ENCODE results near the gene PAFAH1B2. TPM values are rescaled to one million over a fixed set of nuclear protein-coding genes. Genes with fewer than 3 reads are reported as not detected.

Gene PAFAH1B2
- polyA plus RNA-seq, 1 experiment = 51.2 TPM

GRCh38 chr11:117198613-117199012 lies 54.5 kb downstream of the PAFAH1B2 start:
- ChIA-PET CTCF (interaction anchor here (0.8 to 3.1 kb wide), 4 partner anchors 13 to 28 kb away, joined by 3 to 20 read pairs (median 3); no protein-coding TSS in a partner anchor), POLR2A (no interaction called here)
- Histone ChIP-seq H3K4me3 (ENCODE audit: low read depth, low read length) (peak overlapping the region; percentile 63), H3K36me3 (ENCODE audit: control insufficient read depth, insufficient read depth, low read length) (peaks cover 20% of the 10 kb centered on the region), H3K27me3 (ENCODE audit: control insufficient read depth, insufficient read depth, low read length) (no peaks in the 10 kb centered on the region)
- TF ChIP-seq CTCF (IDR thresholded peaks at IDR 0.05; ENCODE audit: insufficient read depth, low read depth, low read length) = no peak
- no peak for DNase-seq (ENCODE audit: low read depth)

DNA sequence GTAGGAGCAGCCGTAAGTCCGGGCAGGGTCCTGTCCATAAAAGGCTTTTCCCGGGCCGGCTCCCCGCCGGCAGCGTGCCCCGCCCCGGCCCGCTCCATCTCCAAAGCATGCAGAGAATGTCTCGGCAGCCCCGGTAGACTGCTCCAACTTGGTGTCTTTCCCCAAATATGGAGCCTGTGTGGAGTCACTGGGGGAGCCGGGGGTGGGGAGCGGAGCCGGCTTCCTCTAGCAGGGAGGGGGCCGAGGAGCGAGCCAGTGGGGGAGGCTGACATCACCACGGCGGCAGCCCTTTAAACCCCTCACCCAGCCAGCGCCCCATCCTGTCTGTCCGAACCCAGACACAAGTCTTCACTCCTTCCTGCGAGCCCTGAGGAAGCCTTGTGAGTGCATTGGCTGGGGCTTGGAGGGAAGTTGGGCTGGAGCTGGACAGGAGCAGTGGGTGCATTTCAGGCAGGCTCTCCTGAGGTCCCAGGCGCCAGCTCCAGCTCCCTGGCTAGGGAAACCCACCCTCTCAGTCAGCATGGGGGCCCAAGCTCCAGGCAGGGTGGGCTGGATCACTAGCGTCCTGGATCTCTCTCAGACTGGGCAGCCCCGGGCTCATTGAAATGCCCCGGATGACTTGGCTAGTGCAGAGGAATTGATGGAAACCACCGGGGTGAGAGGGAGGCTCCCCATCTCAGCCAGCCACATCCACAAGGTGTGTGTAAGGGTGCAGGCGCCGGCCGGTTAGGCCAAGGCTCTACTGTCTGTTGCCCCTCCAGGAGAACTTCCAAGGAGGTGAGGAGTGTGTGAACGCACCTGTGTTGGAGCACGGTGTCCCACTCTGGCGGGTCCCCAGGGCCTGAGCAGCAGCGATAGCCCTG lies 55.2 kb downstream of the PAFAH1B2 start, which contains the start of gene TAGLN:
Gene TAGLN (plus strand): TSS at position 318 of the 863 bp plus-strand sequence. CDS start 3,644 bp downstream, outside the sequence.
- ChIA-PET POLR2A (interaction anchor here (0.5 kb wide), 1 partner anchor 37 kb away, joined by 4 read pairs; no protein-coding TSS in a partner anchor), CTCF (interaction anchor here (0.8 to 3.1 kb wide), 4 partner anchors 12 to 28 kb away, joined by 3 to 20 read pairs (median 3); no protein-coding TSS in a partner anchor)
- H3K4me3 ChIP-seq (ENCODE audit: low read depth, low read length) = peak within 1 kb of the TSS; percentile 63
- H3K36me3 ChIP-seq (ENCODE audit: control insufficient read depth, insufficient read depth, low read length) = peaks cover 26% of the 10 kb centered on the region
- peak; percentile 86 for DNase-seq (ENCODE audit: low read depth)
- H3K27me3 ChIP-seq (ENCODE audit: control insufficient read depth, insufficient read depth, low read length) = no peaks in the 10 kb centered on the region
- TF ChIP-seq CTCF (IDR thresholded peaks at IDR 0.05; ENCODE audit: insufficient read depth, low read depth, low read length) = no peak

GRCh38 chr11:117199916-117200812 lies 56.1 kb downstream of the PAFAH1B2 start:
- no peak for TF ChIP-seq CTCF (IDR thresholded peaks at IDR 0.05; ENCODE audit: insufficient read depth, low read depth, low read length)
- H3K36me3 ChIP-seq (ENCODE audit: control insufficient read depth, insufficient read depth, low read length) = peaks cover 30% of the 10 kb centered on the region
- no peak for DNase-seq (ENCODE audit: low read depth)
- ChIA-PET POLR2A (interaction anchor here (0.5 kb wide), 1 partner anchor 36 kb away, joined by 4 read pairs; no protein-coding TSS in a partner anchor), CTCF (no interaction called here)
- peak overlapping the region; percentile 63 for H3K4me3 ChIP-seq (ENCODE audit: low read depth, low read length)
- H3K27me3 ChIP-seq (ENCODE audit: control insufficient read depth, insufficient read depth, low read length) = no peaks in the 10 kb centered on the region

GRCh38 chr11:117200813-117201657 lies 56.9 kb downstream of the PAFAH1B2 start:
- no peak for DNase-seq (ENCODE audit: low read depth)
- CTCF ChIA-PET = interaction anchor here (1.0 to 1.7 kb wide), 2 partner anchors 20 to 25 kb away, joined by 4 to 5 read pairs; no protein-coding TSS in a partner anchor
- H3K4me3 ChIP-seq (ENCODE audit: low read depth, low read length) = peak overlapping the region; percentile 63
- TF ChIP-seq CTCF (IDR thresholded peaks at IDR 0.05; ENCODE audit: insufficient read depth, low read depth, low read length) = no peak
- POLR2A ChIA-PET = interaction anchor here (0.7 kb wide), 1 partner anchor 20 kb away, joined by 4 read pairs; no protein-coding TSS in a partner anchor
- H3K36me3 ChIP-seq (ENCODE audit: control insufficient read depth, insufficient read depth, low read length) = peaks cover 30% of the 10 kb centered on the region
- H3K27me3 ChIP-seq (ENCODE audit: control insufficient read depth, insufficient read depth, low read length) = no peaks in the 10 kb centered on the region
